CD4-positive, alpha-beta T cell treated with Interleukin-12 subunit alpha and Interleukin-12 subunit beta, for 1 hour (primary cell): ENCODE measurements around the gene EPHA1.
"Not testable (repeated sequence)": the region's sequence is repeated elsewhere in the genome, so short reads cannot be mapped to it uniquely, and the experiment has no call there.

Experiments used
- DNase-seq: peaks from one replicate; pipeline ENCODE4 v3.0.0-alpha.2; 2020

The EPHA1 gene

DNA sequence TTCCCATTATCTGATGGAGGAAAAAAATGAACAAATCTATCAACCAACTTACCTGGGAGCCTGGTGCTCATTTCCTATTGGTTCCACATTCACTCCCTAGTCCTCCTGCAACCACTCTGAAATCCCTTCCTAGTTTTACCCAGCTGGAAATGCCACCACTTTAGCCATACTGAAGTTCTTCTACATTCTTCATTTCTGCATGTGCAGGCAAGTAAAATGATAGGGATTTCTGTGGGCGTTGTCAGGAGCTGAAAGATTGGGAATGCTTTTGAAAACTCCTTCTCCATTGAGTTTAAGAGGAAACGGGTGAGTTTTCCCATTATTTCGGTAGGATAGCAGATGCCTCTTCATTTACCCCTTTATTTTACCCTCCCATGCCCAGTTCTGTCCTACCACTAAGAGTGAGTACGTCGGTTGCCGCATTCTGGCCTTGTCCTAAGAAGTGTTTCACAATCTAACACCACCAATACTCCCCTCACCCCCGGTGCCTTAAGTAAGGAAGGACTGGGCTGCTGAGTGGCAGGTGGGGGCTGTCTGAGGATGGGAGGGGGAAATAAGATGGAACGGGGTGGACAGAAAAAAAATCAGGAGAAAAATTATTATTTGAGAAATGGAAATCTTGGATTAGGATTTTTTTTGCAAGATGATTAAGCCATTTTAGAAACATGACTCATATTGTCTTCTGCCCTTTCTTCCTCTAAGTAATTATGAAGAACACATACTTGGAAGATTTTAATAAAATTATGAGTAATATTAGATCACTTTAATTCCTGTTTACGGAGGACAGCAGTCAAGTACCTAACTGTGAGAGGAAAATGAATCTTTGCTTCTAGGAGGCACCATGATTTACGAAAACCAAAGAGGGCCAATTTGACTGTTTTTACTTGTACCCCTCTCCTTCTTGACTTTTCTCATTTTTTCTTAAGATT, 21.4 kb upstream of the EPHA1 start:
- no peak for DNase-seq

DNA sequence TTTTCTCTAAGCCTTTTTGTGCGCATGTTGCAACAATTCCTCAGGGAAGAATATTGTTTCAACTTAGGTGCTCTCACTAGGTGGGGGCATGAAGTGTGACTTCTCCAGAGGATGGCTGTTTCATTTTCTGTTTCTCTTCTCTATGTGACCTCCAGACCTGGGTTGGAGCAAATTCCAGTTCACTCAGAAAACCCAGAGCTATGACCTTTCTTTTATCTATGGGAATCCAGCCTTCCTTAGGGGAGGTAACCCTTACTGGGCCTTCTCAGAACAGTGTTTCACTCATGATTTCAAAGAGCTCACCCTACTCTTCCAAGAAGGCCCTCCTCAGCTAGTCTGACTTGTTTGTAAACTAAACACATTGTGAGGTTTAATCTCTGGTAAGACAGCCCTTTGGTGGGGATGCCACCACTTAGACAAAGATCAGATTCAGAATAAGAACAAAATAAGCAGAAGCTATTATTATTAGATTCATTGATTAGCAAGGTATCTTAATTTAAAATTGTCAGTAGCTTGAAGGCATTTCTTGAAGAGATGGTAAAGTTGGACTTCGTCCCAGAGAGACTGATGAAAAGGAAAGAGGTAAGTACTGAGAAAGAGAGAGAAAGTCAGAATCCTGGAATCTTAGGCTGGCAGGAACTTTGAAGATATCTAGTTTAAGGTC, 18.0 kb upstream of the EPHA1 start:
- no peak for DNase-seq

DNA sequence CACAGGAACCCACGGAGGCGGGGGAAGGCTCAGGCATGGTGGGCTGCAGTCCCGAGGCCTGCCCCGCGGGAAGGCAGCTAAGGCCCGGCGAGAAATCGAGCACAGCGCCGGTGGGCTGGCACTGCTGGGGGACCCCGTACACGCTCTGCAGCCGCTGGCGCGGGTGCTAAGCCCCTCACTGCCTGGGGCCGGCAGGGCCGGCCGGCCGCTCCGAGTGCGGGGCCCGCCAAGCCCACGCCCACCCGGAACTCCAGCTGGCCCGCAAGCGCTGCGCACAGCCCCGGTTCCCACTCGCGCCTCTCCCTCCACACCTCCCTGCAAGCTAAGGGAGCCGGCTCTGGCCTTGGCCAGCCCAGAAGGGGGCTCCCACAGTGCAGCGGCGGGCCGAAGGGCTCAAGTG, 15.8 kb upstream of the EPHA1 start:
- DNase-seq = not testable (repeated sequence)

DNA sequence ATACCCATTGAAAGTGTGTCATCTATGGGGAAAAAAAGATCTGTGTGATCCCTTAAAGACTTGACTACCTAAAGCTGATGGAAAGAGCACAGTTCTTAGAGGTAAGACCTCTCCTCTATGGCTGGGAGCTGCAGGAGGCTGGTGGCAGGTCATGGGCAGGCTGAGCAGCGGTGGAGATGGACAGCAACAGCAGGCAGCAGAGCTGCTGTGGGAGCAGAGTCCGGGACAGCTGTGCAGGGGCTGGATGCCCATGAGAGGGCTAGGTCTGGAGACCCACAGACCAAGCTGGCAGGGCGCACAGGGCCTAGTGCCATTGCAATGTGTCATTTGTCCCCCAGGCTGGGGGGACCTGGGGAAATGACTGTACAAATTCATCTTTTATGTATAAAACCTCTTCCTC, 13.4 kb upstream of the EPHA1 start:
- no peak for DNase-seq

DNA sequence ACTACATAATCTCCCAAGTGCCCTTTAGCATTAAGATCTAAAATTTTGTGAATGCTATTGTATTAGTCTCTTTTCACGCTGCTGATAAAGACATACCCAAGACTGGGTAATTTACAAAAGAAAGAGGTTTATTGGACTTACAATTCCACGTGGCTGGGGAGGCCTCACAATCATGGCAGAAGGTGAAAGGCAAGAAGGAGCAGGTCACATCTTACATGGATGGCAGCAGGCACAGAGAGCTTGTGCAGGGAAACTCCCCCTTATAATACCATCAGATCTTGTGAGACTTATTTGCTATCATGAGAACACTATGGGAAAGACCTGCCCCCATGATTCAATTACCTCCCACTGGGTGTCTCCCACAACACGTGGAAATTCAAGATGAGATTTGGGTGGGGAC, 12.0 kb upstream of the EPHA1 start:
- DNase-seq = not testable (repeated sequence)

DNA sequence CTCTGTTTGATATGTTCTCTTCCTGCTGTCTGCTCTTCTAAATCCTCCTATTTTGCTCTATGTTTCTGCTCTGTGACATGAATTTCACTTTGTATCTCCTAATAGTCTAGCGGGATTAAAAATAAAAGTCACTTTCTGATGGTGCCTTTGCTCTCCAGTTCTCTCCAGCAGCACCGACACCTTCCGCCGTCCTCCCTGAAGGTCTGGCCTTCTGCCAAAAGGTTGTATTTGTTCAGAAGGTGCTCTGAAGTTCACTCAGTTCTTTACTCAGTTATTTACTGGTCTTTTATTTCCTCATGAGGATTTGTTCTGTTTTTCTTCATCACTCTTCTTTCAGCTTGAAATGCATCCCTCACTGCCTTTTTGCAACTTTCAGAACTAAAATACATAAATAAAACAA, 11.2 kb upstream of the EPHA1 start:
- no peak for DNase-seq

DNA sequence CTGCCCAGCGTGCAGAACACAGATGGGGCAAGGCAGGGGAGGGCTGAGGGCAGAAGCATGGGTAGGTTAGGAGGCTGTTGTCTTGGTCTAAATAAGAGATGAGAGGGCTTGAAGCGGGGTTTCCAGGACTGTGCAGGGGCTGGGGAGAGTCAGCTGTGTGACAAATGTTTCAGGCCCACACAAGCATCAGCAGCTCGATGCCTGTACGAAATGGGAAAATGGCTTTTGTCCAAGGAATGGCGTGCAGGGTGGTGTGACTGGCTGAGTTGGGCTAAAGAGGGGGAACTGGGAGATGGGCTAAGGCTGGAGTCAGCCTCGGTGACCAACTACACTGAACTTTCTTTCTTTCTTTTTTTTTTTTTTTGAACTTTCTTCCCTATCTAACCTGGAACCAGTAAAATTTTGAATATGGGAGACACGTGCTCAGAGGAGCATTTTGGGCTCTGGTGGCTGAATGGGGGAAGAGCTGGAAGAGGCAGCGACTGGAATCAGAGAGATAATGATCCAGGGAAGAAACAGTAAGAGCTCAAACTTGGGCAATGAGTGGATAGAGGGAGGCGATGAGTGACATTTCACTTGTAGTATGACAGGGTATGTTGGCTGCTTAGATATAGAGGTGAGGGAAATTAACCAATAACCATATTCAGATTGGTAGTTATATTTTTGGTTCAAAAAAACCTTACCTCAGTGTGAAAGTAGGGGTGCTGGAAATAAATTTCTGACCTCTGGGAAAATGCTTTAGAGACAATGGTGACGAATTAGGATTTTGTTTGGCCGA, 10.2 kb upstream of the EPHA1 start:
- DNase-seq = no peak

DNA sequence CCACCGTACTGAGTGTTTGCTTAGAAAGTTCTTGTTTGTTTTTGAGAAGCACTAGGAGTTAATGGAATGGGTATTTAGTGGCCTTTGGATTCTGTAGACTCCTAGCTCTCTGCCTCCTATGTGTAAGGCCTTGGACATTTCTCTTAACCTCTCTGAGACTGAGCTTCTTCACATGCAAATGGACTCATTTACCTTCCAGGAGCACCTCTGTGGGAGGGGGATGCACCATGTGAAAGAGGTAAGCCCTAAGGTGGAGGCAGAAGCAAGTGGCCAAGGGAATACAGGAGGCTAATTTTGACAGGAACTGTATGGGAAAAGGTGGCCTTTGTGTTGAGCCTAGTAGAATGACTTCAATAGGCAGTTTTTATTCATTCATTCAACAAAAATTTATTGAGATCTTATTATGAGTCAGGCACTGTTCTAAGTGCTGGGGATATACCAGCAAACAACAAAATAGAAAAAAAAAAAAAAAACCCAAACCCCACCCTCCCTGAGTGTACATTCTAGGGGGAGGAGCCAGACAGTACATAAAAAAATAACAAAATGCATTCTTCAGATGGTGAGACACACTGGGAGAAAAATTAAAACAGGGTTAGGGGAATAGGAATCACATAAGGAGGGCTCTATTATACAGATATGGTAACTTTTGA, 9.2 kb upstream of the EPHA1 start:
- no peak for DNase-seq

DNA sequence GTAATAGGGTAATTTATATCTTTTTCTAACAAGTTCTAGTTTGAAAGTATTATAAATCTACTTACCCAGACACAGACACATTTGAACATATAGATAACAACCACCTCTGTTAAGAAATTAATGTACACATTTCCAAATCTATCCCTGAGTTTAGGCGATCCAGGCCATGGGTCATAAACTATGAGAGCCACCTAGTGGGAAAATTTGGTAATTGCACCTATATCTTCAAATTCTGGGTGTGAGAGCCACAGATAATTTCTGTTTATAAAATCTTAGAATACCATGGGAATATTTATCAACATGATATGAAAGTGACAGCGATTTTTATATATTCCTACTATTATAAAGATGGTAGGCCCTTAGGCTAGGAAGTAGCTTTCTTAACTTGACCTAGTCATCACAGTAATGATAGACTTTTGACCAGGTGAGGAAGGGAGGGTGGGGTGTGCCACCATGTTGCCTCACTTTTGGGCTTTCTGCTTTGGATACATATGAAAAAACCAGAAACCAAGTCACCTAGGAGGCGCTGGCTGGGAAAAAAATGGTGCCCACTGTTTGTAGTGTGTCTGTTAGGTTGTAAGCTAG, 8.0 kb upstream of the EPHA1 start:
- DNase-seq = peak; percentile 71

DNA sequence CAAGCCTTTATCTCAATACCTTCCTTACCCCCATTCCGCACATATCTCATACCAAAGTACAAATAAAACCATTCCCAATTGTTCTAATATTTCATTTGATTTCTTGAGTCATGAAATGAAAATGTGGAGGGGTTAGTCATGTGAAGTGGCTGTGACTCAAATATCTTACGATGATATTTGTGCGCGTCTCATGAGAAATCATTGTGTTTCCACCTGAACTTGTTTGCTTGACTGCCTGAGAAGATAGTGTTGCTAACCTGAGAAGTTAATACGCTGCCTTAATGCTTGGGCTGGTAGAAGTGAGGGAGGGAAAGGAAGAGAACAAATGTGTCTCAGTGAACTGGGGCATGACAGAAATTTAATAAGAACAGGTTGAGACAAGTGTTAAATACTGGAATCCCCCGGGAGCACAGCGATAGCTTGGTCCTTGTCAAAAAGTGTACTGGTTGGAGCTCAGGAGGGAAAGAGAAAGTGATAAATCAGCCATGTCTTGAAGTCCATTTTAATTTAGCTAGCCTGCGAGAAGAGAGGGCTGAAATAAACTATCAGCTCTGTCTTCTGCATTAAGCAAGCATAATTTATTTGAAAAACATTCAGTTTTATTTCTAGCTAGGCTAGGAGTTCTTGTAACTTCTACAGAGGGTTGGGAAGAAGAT, 7.2 kb upstream of the EPHA1 start:
- DNase-seq = no peak

DNA sequence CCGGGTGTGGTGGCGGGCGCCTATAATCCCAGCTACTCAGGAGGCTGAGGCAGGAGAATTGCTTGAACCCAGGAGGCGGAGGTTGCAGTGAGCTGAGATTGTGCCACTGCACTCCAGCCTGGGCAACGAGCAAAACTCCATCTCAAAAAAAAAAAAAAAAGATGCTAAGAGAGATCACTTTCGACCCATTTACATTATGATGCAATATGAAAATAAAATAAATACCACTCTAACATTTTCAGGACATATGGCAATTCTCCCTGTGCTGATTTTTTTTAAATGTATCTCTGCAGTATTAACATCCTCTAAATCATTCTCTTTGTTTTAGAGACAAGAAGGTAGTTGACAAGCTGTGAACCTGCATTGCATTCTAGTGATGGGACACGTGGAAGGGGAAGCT, 6.6 kb upstream of the EPHA1 start:
- not testable (repeated sequence) for DNase-seq

DNA sequence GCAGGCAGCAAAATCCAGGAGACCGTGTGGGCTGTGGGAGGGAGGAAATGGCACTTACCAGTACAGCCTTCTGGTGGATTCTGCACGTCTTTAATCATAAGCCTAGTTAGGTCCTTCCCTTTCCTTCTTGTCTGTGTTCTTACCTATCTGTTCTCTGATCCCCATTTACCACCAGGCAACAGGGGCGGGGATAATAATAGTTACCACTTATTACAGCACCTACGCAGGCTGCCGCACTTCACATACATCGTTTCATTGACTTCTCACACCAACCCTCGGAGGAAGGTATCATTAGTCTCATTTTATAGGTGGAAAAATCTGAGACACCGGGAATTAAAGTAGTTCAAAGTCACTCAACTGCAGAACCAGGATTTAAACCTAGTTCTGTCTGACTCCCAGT, 4.5 kb upstream of the EPHA1 start:
- DNase-seq = no peak

DNA sequence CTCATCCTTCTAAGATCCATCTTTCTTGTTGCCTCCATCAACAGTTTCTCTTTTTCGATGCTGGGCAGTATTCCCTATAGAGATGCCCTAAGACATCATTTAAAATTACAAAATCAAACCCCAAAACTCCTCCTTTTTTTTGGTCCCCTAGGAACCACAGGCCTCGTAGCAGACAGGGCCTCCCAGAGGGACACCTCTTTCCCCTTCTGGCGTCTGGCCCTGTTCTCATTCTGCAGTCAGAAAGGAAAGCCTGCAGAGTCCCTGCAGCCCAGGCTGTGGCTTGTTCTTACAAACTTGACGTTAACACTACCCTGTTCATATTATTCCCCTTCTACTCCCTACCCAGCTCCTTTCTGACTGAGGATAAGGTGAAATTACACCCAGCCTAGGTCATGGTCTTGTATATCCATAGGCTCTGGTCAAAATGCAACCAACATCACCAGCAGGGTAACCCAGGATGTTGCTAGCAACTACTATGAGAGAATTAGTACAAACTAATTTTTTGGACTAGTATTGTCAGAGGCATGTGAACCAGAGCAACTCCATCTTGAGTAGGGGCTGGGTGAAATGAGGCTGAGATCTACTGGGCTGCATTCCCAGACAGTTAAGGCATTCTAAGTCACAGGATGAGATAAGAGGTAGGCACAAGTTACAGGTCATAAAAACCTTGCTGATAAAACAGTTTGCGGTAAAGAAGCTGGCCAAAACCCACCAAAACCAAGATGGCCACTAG, 3.5 kb upstream of the EPHA1 start:
- DNase-seq = no peak

DNA sequence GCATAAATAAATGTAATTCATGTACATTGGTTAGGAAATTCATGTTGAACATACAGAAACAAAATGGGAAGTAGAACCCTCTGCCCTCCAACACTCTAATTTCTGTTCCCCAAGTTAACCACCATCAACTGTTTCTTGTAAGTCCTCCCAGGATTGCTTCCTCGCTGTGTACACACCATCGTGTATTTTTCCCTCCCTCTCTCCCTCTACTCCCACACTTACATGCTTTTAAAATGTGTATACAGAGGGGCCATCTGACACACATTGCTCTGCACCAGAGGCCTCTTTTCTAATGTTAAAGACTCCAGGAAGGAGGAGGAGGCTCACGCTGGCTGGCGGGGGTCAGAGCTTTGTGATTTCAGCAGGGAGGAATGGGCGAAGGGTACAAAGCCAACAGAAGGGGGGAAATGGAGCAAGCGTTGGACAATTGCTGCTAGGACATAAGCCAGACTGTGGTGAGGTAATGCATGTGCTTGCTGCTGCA, 1.9 kb upstream of the EPHA1 start:
- DNase-seq = no peak

DNA sequence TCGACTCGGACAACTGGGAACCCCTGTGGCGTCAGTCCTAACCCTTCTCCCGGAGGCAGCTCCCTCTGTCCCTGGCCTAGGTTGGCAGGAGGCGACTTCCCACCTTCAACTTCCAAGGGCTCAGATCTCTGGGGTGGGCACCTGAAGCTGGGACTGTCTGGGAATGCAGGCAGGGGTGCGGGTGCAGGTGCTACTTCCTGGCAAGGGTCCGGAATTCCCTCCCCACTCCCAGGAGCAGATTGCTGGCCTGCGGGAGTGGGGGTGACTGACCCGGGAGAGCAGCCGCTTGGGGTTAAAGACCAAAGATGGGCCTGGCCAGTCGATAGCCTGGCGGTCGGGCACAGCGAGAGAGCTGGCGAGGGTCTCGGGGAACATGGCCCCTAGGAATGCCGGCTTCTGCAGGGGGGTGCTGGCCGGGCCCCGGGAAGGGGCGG, 387 bp downstream of the EPHA1 start:
- no peak for DNase-seq

DNA sequence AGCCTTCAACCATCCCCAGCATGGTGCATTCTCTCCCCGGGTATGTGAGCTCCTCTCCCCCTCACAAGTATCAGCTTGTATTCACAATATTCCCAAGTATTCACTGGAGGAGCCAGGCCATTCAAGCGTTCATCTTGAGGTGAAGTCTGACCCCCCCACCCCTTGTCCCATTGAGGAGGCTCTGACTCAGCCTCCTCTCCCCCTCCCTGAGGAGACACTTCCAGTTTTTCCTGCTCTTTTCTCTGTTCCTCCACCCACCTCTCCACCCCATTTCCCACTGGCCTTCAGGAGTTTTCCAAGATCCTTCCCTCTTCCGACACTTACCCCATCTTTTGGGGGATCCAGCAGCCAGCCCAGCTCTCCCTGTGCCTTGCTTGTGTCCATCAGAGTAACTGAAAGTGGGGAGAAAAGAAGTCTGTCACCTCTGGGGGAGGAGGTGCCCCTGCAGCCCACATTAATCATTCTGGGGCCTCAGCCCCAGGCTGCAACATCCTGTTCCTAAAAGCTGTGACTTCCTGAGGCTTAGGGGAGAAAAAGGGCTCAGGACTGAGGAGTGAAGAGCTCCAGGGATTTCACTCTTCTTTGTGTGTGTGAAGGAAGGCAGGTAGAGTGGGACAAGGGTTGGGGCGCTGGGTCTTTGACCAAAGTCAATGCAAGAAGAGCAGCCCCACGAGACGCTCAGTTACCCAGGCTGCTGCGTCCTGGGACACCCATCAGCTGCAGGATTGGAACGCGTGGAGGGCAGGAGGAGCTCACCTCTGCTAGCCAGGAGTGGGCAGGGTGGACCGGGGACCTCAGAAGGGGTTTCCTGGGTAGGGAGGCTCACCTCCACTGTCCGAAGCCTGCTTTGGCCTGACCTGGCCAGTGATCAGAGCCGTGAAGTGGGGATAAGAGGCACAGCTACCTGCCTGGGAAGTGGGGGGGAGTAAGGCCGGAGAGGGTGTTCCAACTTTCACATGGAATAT, 1.1 kb downstream of the EPHA1 start:
- peak; percentile 61 for DNase-seq

DNA sequence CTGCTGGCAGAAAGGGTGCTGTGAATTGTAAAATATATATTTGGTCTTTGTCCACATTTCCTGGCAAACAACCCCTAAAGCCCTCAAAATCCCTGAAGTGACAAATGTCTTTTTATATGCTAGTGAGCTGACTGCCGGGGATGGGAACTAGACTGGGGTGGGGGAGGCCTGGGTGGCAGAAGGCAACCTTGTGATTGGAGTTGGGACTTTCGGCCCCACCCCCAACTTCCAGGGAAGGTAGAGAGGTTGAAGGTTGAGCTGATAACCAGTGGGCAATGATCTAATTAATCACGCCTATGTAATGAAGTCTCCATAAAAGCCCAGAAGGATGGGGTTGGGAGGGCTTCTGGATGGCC, 2.7 kb downstream of the EPHA1 start:
- no peak for DNase-seq

DNA sequence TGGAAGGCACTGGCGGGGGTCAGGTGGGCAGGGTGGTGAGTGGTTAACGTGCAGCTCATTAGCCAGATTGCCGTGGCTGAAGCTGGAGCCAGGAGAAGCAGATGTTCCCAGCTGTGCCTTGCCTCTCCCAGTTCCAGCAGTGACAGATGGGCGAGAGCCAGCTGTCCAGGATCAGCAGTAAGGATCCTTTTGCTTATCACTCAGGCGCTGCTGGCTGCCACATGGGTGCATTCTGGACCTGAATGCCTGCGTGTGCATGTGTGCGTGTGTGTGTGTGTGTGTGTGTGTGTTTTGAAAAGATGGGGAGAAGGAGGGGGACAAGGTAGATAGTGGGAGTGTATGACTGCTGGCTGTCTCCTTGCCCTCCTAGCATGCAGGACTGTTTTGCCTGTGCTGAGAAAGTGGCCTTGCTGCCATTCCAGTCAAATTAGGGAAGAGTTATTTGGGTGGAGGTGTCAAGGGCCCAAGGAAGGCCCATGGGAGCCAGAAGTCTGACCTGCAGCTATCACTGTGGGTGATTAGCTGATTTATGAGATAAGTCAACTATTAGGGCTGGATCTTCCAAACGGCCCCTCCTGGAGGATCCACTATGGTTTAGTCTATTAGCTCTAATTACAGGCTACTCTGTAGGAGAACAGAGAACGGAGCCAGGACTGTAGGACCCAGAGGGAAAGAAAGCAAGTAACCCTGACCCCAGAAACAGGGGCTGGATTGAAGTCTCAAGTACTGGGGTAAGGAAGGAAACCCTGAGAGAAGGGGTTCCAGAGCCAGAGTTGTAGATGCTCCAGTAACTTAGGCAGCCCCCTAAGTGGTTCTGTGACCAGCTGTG, 3.3 kb downstream of the EPHA1 start:
- DNase-seq = no peak

DNA sequence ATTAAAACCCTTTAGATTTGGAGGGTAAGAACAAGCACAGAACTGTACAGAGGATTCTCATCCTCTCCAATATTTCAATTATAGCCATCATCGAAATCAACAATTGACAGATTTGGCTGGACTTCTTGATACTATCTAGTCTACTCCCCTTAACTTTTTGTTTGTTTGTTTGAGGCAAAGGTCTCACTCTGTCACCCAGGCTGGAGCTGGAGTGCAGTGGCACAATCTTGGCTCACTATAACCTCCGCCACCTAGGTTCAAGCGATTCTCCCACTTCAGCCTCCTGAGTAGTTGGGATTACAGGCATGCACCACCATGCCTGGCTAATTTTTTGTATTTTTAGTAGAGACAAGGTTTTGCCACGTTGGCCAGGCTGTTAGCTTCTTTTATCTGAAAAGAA, 6.4 kb downstream of the EPHA1 start:
- not testable (repeated sequence) for DNase-seq
